GM12878 (cell line): ENCODE data around the gene CYP1A1.

Source experiments
- BRCA1 ChIP-seq: IDR thresholded peaks from 2 replicates; pipeline ENCODE4 v1.6.1; 2011; ENCODE audit warnings: low read depth, low read length, improper control_type of control experiment
- EZH2 ChIP-seq: IDR thresholded peaks from 2 replicates; pipeline ENCODE4 v1.6.1; 2012; ENCODE audit warnings: low read depth, mild to moderate bottlenecking, control low read depth, inconsistent platforms, low read length, borderline replicate concordance; ENCODE audit not compliant: control insufficient read depth
- MXI1 ChIP-seq: fragments of 150-350 bp; IDR thresholded peaks from 2 replicates; pipeline ENCODE4 v1.6.1; 2011; ENCODE audit warnings: low read depth, mild to moderate bottlenecking, inconsistent platforms, low read length, improper control_type of control experiment
- PBX3 ChIP-seq: IDR thresholded peaks from 2 replicates; pipeline ENCODE4 v1.6.1; 2011; ENCODE audit warnings: mild to moderate bottlenecking, low read depth, low read length, moderate library complexity; ENCODE audit not compliant: insufficient replicate concordance
- RCOR1 ChIP-seq: conservative IDR thresholded peaks from 2 replicates; pipeline ENCODE4 v1.6.1; 2012; ENCODE audit warnings: low read depth, low read length, improper control_type of control experiment
- STAT3 ChIP-seq: IDR thresholded peaks from 2 replicates; pipeline ENCODE4 v1.6.1; 2011; ENCODE audit warnings: low read depth, low read length, improper control_type of control experiment
- TF ChIP-seq, protein P1 (sequence below), 3 experiments: IDR thresholded peaks in 2 of 3; conservative IDR thresholded peaks in 1 of 3; 2 replicates each; pipeline ENCODE4 v1.5.1; 2011; ENCODE audit warnings: low read depth in 3 of 3, low read length in 3 of 3, mild to moderate bottlenecking in 3 of 3, control low read depth in 2 of 3, moderate library complexity in 2 of 3, inconsistent platforms in 1 of 3, mixed read lengths in 1 of 3; ENCODE audit not compliant: control insufficient read depth in 2 of 3, insufficient read depth in 1 of 3; ENCODE audit errors: extremely low read depth in 1 of 3

DNA sequence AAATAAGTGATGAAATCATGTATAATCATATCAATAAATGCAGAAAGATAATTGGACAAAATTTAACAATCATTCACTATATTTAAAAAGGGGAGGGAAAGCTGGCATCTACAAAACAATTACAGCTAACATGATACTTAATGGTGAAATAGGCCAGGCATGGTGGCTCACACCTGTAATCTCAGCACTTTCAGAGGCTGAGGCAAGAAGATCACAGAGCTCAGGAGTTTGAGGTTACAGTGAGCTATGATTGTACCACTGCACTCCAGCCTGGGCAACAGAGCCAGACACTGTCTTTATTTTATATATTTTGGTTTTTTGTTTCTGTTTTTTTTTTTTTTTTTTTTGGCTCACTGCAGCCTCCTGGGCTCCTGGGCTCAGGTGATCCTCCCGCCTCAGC, 41.6 kb downstream of the CYP1A1 start:
- TF ChIP-seq BRCA1 (no peak), STAT3 (no peak), EZH2 (no peak), PBX3 (no peak), RCOR1 (no peak), MXI1 (no peak)
- TF ChIP-seq, protein P1, sequence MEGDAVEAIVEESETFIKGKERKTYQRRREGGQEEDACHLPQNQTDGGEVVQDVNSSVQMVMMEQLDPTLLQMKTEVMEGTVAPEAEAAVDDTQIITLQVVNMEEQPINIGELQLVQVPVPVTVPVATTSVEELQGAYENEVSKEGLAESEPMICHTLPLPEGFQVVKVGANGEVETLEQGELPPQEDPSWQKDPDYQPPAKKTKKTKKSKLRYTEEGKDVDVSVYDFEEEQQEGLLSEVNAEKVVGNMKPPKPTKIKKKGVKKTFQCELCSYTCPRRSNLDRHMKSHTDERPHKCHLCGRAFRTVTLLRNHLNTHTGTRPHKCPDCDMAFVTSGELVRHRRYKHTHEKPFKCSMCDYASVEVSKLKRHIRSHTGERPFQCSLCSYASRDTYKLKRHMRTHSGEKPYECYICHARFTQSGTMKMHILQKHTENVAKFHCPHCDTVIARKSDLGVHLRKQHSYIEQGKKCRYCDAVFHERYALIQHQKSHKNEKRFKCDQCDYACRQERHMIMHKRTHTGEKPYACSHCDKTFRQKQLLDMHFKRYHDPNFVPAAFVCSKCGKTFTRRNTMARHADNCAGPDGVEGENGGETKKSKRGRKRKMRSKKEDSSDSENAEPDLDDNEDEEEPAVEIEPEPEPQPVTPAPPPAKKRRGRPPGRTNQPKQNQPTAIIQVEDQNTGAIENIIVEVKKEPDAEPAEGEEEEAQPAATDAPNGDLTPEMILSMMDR (IDR thresholded peaks at IDR 0.05 in 2 of 3, conservative IDR thresholded peaks at IDR 0.05 in 1 of 3; ENCODE audit: control insufficient read depth in 2 of 3, extremely low read depth in 1 of 3, insufficient read depth in 1 of 3, low read depth in 3 of 3, low read length in 3 of 3): no peak
